Measurements from ENCODE around the gene CTDSP2.
"Not testable (repeated sequence)": the region's sequence is repeated elsewhere in the genome, so short reads cannot be mapped to it uniquely, and the experiment has no call there.

The CTDSP2 gene

DNA sequence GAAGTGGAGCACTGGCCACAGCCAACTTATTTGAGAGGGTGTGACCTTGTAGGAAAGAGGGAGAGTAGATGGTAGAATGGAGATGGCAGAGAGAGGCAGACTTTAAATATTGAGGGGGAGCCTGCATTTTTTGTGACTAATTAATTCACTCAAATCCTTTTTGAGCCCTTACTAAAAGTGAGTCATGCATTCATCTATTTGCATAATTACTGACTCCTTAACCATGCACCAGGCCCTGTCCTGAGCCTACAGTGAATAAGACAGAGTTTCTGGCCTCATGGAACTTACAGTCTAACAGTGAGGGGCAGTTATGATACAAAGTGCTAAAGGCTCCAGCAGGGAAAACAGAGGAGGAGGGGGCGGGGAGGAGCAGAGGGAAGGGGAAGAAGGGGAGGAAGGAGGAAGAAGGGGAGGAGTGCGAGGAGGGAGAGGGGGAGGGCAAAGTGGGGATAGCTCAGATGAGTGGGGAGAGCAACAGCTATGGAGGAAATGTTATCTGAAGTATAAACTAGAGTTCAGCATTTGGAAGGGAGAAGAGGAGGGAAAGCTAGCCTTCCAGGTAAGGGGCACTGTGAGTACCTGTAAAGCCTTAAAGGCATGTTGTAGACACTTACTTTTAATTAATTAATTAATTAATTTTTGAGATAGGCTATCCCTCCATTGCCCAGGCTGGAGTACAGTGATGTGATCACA, 7.5 kb upstream of the CTDSP2 start:
- TF ChIP-seq CTCF (IDR thresholded peaks at IDR 0.05; ENCODE audit: low read depth, low read length, missing control alignments) = no peak
- in situ Hi-C loops (cut with HindIII; ENCODE audit: low sequenced_read_pairs) = no loop called here
- DNase-seq (ENCODE audit: low read depth) = no peak
- no peak overlapping the region for H3K4me3 ChIP-seq (ENCODE audit: low read depth, low read length)

- no peak for DNase-seq (ENCODE audit: low read depth)
- H3K4me3 ChIP-seq (ENCODE audit: low read depth, low read length) = peak overlapping the region; percentile 15
- TF ChIP-seq CTCF (IDR thresholded peaks at IDR 0.05; ENCODE audit: low read depth, low read length, missing control alignments) = peak; percentile 3
- in situ Hi-C loops (cut with HindIII; ENCODE audit: low sequenced_read_pairs) = no loop called here
These were observed 6.3 kb upstream of the CTDSP2 start for GRCh38 chr12:57852620-57853500.

GRCh38 chr12:57852200-57852599, 5.7 kb upstream of the CTDSP2 start:
- DNase-seq (ENCODE audit: low read depth) = no peak
- in situ Hi-C loops (cut with HindIII; ENCODE audit: low sequenced_read_pairs) = no loop called here
- peak overlapping the region; percentile 15 for H3K4me3 ChIP-seq (ENCODE audit: low read depth, low read length)
- TF ChIP-seq CTCF (IDR thresholded peaks at IDR 0.05; ENCODE audit: low read depth, low read length, missing control alignments) = no peak

DNA sequence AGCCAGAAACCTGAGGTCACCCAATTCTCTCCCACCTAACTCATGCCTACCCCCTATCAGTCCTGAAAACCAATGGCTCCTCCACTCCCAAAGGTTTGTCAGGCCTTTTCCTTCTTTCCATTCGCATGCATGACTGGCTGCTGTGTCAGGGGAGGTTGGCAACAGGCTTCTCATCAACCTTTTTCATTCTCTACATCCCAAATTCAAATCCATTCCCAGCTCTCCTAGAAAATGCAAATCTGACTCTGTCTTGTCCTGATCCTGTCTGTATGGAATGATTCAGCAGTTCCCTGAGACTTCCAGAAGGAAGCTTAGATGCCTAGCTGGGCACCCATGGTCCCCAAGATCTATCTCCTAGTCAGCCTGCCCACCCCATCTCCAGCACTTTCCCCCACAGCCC, 5.0 kb upstream of the CTDSP2 start:
- in situ Hi-C loops (cut with HindIII; ENCODE audit: low sequenced_read_pairs) = no loop called here
- no peak for TF ChIP-seq CTCF (IDR thresholded peaks at IDR 0.05; ENCODE audit: low read depth, low read length, missing control alignments)
- no peak for DNase-seq (ENCODE audit: low read depth)
- H3K4me3 ChIP-seq (ENCODE audit: low read depth, low read length) = no peak overlapping the region

DNA sequence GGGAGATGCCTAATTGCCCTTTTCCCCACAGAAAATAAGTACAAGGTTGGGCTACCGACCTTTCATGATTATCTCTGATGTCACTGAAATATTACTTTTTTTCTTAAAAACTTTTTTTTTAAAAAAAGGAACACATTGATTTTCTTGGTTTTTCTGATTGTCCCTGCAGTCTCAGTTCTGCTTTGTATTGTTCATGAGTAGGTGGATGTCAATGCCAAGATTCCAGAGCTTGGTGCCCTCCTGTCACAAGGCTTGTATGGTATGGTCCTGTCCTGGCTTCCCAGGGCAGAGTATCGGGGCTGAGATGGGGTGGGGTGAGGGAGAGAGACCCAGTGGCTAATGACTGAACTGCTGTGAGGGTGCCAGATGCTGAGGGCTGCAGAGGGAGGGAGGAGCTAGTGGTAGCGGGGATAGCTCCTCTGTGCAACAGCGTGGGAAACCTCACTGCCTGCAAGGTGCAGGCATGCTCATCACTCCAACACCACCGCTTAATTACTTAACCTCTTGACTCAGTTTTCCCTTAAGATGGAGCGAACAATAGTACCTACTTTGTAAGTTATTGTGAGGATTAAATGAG, 4.4 kb upstream of the CTDSP2 start:
- DNase-seq (ENCODE audit: low read depth) = no peak
- no peak for TF ChIP-seq CTCF (IDR thresholded peaks at IDR 0.05; ENCODE audit: low read depth, low read length, missing control alignments)
- H3K4me3 ChIP-seq (ENCODE audit: low read depth, low read length) = no peak overlapping the region
- in situ Hi-C loops (cut with HindIII; ENCODE audit: low sequenced_read_pairs) = no loop called here

DNA sequence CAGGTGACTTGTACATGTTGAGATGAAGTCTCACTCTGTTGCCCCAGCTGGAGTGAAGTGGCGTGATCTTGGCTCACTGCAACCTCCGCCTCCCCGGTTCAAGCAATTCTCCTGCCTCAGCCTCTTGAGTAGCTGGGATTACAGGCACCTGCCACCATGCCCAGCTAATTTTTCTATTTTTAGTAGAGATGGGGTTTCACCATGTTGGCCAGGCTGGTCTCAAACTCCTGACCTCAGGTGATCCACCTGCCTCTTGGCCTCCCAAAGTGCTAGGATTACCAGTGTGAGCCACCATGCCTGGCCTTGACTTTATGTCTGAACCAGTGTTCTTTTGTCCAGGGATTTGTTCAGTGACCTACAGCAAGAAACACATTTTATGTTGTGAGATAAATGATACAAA, 2.9 kb upstream of the CTDSP2 start:
- in situ Hi-C loops (cut with HindIII; ENCODE audit: low sequenced_read_pairs); H3K4me3 ChIP-seq (ENCODE audit: low read depth, low read length); DNase-seq (ENCODE audit: low read depth): not testable (repeated sequence)

DNA sequence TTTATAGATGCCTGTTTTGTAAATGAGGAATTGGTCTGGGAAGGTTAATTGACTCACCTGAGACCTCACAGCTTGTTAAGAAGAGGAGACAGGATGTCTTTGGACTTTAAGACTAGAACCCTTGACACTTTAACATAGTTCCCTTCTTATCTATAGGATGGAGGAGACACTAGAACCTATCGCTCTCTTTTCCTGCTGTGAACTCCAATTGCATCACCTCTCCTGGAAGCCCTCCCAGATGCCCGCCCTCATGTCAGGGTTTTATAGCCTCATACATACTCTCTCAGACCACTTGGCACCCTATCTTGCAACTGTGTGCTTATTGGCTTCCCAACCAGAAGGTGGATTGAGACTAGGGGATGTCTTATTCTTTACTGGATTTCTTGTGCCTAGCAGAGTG, 2.5 kb upstream of the CTDSP2 start:
- H3K4me3 ChIP-seq (ENCODE audit: low read depth, low read length) = no peak overlapping the region
- no peak for TF ChIP-seq CTCF (IDR thresholded peaks at IDR 0.05; ENCODE audit: low read depth, low read length, missing control alignments)
- no peak for DNase-seq (ENCODE audit: low read depth)
- in situ Hi-C loops (cut with HindIII; ENCODE audit: low sequenced_read_pairs) = no loop called here

All from astrocyte of the cerebellum (primary cell).